ENCODE measurements around the gene ZGLP1.
"Not testable (repeated sequence)": the region's sequence is repeated elsewhere in the genome, so short reads cannot be mapped to it uniquely, and the experiment has no call there.

The ZGLP1 gene

DNA sequence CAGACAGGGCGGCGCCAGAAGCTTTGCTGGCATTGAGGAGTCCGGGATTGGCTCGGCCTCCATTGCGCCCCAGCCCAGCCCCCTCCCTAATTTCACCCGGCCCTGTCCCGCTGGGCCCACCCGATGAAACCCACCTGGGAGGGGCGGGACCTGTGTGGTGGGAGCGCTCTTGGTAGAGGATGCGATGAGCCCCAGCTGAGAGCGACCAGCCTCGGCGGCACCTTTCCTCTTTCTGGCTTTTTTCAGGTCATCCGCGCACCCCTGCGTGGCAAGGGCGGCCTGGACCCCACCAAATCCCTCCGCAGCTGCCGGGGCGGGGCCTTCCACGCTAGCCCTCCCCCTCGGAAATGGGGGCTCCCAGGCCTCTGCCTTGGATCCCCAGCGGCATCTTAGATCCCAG, at the start of gene ZGLP1:
Gene ZGLP1, minus strand, starts transcription at position 393 of the 400 bp plus-strand sequence.
- no peak for DNase-seq (ENCODE audit: low read depth)

- DNase-seq (ENCODE audit: low read depth), result no peak
Observed at GRCh38 chr19:10356431-10356830, 46.8 kb upstream of the ZGLP1 start.

- no peak for DNase-seq (ENCODE audit: low read depth)
Observed at GRCh38 chr19:10353793-10354391, 44.3 kb upstream of the ZGLP1 start.

DNA sequence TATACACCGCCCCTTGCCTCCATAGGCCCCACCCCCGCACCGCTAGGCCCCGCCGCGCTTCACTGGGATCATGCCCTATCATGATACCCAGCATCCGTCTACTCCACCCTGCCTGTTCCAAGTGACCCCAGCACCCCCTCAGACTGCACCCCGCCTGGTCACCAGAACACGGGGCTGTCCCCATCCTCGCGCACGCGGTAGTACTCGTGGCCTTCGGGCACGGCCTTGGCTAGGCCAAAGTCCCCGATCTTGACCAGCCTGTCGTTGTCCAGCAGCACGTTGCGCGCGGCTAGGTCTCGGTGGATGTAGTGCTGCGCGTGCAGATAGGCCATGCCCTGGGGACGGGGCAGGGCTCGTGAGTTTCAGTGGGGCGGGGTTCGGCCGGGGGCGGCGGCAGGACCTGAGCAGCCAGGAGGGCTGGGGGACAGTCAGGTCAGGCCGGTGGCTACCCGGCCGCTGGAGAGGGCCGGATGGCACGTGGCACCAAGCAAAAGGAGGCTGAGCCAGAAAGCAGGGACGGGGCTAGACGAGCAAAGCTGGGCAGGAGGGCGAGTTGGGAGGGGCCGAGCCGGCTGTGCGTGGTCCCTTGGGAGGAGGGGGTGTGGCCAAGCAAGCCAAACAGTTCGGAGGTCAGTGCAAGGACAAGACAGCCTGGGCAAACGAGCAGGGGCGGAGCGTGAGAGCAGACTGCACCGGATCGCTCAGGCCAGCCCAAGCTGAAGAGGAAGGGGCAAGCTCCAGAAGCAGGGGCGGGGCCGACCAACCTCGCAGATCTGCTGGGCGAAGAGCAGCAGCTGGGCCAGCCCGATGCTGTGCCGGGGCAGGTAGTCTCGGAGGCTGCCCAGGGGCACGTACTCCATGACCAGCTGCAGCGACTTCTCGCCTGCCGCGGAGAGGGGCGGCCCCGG, 43.4 kb upstream of the ZGLP1 start:
- no peak for DNase-seq (ENCODE audit: low read depth)

DNA sequence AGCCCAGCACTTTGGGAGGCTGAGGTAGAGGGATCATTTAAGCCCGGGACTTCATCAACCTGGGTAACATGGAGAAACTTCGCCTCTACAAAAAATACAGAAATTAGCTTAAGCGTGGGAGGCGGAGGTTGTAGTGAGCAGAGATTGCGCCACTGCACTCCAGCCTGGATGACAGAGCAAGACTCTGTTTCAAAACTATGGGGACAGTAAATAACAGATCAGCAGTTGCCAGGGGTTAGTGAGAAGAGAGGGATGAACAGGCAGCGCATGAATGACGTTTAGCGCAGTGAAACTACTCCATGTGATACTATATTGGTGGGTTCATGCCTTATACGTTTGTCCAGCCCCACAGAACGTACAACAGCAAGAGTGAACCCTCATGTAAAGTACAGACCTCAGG, 36.9 kb upstream of the ZGLP1 start:
- DNase-seq (ENCODE audit: low read depth), result no peak

GRCh38 chr19:10344780-10345179, 35.2 kb upstream of the ZGLP1 start:
- DNase-seq (ENCODE audit: low read depth), result no peak

DNA sequence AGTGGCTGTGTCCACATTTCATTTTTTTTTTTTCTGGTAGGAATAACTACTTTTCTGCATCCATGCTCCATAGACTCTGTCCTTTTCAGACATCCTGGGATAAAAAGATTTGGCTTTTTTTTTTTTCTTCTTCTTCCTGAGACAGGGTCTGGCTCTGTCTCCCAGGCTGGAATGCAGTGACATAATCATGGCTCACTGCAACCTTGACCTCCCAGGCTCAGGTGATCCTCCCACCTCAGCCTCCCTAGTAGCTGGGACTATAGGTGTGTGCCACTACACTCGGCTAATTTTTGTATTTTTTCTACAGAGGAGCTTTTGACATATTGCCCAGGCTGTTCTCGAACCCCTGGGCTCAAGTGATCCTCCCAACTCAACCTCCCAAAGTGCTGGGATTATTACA, 33.9 kb upstream of the ZGLP1 start:
- no peak for DNase-seq (ENCODE audit: low read depth)

GRCh38 chr19:10339977-10340376, 30.4 kb upstream of the ZGLP1 start:
- no peak for DNase-seq (ENCODE audit: low read depth)

- no peak for DNase-seq (ENCODE audit: low read depth)
Observed at GRCh38 chr19:10339380-10339960, 29.9 kb upstream of the ZGLP1 start, which contains the start of gene ICAM3. Gene ICAM3 (minus strand): TSS chr19:10339624. CDS start chr19:10339614, 10 bp downstream.

DNA sequence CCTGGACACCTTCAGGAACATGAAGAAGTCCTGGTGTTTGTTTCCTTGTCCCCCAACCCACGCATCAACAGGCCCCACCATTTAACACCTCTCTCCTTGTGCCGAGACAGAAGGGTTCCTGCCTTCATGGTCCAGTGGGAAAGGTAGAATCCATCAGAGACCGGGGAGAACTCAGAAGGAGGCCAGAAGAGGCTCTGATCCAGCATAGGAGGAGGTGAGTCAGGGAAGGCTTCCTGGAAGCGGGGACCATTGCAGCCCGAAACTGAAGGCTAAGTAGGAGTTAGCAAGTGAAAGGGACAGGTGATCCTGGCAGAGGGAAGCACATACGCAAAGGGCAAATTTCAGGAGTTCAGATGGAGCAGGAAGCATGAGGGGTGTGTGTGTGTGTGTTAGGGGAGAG, 29.3 kb upstream of the ZGLP1 start:
- no peak for DNase-seq (ENCODE audit: low read depth)

DNA sequence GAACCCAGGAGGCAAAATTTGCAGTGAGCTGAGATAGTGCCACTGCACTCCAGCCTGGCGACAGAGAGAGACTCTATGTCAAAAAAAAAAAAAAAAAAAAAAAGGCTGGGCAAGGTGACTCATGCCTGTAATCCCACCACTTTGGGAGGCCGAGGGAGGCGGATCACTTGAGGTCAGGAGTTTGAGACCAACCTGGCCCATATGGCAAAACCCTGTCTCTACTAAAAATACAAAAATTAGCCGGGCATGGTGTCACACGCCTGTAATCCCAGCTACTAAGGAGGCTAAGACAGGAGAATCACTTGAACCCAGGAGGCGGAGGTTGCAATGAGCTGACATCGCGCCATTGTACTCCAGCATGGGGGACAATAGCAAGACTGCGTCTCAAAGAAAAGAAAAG, 27.1 kb upstream of the ZGLP1 start:
- DNase-seq (ENCODE audit: low read depth), result not testable (repeated sequence)

GRCh38 chr19:10335352-10335985, 25.9 kb upstream of the ZGLP1 start:
- DNase-seq (ENCODE audit: low read depth), result no peak

- DNase-seq (ENCODE audit: low read depth), result peak; percentile 95
Observed at GRCh38 chr19:10334588-10335351, 25.2 kb upstream of the ZGLP1 start.

- DNase-seq (ENCODE audit: low read depth), result no peak
Observed at GRCh38 chr19:10333758-10334587, 24.4 kb upstream of the ZGLP1 start.

GRCh38 chr19:10332965-10333757, 23.5 kb upstream of the ZGLP1 start, which contains the start of gene RAVER1:
Gene RAVER1 (minus strand): TSS chr19:10333529. CDS start chr19:10333507, 22 bp downstream.
- peak; percentile 94 for DNase-seq (ENCODE audit: low read depth)

GRCh38 chr19:10332158-10332964, 22.7 kb upstream of the ZGLP1 start:
- DNase-seq (ENCODE audit: low read depth), result no peak

- DNase-seq (ENCODE audit: low read depth), result no peak
Observed at GRCh38 chr19:10329555-10329954, 19.9 kb upstream of the ZGLP1 start.

- DNase-seq (ENCODE audit: low read depth), result no peak
Observed at GRCh38 chr19:10328558-10329429, 19.2 kb upstream of the ZGLP1 start.
